CD4-positive, alpha-beta T cell treated with Interleukin-2 at 100 ng/mL for 4 hours (primary cell): ENCODE measurements around the gene PTGIR.
A peak's percentile ranks its signal among the peaks of the same experiment; 100 is the strongest.
"Not testable (repeated sequence)": the region's sequence is repeated elsewhere in the genome, so short reads cannot be mapped to it uniquely, and the experiment has no call there.

Source experiments
- DNase-seq: peaks from one replicate; pipeline ENCODE4 v3.0.0-alpha.2; 2020; ENCODE audit warnings: low spot score

Gene PTGIR

GRCh38 chr19:46637224-46637623 lies 12.3 kb upstream of the PTGIR start:
- no peak for DNase-seq

DNA sequence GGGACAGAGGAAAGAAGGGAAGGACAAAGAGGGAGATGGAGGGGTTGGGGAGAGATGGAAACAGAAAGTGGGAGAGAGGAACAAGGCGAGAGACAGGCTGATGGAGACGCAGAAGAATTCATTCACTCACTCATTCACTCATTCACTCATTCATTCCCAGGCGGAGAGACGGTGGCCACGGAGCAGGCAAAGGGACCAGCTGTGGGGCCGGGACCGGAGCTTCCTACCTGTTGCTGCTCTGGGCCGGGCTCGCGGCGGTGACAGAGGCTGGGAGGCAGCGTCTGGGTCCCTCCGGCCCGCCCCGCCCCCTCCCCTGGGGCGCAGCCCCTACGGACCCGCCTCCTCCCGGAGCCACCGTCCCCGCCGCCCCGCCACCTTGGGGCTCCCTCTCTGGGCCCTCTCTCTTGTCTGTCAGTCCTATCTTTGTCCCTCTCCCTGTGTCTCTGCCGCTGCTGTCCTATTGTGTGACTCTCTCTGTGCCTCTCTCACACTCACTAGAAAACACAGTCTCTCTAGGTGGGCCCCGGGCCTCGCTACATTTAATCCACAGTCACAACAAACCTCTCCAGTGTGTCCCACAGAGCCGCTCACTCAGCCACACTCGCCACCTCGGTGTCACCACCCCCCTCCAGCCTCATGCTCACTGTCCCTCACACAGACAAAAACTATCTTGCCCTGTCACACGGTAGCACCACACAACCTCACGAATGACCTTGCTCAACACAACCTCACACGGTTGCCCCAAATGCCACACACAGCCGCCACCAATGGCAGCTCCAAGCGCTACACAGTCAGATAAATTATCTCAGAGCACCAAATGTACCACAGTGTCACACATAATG lies 11.3 kb upstream of the PTGIR start, which contains the start of gene GNG8:
TSS of gene GNG8 (minus strand) at position 283 of the 842 bp plus-strand sequence. CDS start 1,520 bp downstream, outside the sequence.
- DNase-seq = no peak

GRCh38 chr19:46634656-46635218 lies 9.8 kb upstream of the PTGIR start:
- DNase-seq = no peak

GRCh38 chr19:46634045-46634655 lies 9.3 kb upstream of the PTGIR start:
- DNase-seq = peak; percentile 93

- no peak for DNase-seq
These were observed 8.2 kb upstream of the PTGIR start for GRCh38 chr19:46633130-46633529.

GRCh38 chr19:46631481-46631880 lies 6.6 kb upstream of the PTGIR start:
- no peak for DNase-seq

- no peak for DNase-seq
These were observed 5.8 kb upstream of the PTGIR start for GRCh38 chr19:46630586-46631205.

DNA sequence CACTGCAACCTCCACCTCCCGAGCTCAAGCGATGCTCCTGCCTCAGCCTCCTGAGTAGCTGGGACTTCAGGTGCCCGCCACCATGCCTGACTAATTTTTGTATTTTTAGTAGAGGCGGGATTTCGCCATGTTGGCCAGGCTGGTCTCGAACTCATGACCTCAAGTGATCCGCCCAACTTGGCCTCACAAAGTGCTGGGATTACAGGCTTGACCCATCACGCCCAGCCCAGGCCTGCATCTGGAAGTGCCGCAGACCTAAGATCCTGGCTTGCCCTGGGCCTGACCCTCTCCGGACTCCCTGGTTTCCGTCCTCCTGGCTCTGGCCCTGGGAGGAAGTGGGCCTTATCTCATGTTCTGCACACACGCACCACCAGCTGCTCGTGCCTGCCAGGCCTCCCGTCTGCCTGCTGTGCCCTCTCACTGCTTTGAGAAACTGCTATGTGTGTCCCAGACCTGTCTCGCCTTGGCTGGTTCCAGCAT lies 4.7 kb upstream of the PTGIR start:
- no peak for DNase-seq

GRCh38 chr19:46628970-46629369 lies 4.1 kb upstream of the PTGIR start:
- not testable (repeated sequence) for DNase-seq

DNA sequence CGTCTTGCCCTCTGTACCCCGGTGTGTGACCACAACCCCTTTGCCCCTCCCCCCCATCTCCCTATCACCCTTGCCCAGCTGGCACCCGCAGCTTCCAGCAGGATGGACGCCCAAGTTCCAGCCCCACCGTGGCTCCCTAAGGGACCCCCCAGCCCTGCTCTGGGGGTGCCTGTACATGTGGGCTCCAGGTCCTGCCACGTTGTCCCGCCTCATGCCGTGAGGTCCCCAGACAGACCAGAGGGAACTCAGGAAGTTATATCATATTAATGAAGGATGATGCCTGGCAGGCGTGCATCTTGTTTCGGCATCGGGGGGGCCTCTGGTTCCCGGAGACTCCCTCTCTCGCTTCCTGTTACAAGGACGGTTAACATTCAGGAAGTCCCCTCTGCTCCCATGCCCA lies 1.6 kb upstream of the PTGIR start:
- DNase-seq = no peak

DNA sequence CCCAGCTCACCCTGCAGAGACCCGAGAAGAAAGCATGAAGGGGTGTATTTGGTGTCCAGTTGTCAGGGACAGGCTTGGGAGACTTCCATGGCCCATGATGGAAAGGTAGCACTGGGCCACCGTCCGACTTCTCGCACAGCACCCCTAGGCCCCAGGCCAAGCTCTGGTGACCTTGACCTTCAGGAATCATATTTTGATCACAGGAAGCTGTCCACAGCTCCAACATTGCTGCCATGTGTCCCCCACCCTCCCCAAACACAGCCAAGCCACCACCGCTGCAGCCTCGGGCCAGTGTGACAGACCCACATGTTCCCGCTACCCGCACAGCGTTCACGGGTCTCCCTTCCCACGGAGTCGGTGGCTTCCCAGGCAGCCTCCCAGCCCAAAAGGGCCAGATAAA lies 842 bp upstream of the PTGIR start:
- DNase-seq = no peak

GRCh38 chr19:46623915-46624502 lies 880 bp downstream of the PTGIR start:
- DNase-seq = no peak

GRCh38 chr19:46622118-46622446 lies 2.8 kb downstream of the PTGIR start:
- no peak for DNase-seq

DNA sequence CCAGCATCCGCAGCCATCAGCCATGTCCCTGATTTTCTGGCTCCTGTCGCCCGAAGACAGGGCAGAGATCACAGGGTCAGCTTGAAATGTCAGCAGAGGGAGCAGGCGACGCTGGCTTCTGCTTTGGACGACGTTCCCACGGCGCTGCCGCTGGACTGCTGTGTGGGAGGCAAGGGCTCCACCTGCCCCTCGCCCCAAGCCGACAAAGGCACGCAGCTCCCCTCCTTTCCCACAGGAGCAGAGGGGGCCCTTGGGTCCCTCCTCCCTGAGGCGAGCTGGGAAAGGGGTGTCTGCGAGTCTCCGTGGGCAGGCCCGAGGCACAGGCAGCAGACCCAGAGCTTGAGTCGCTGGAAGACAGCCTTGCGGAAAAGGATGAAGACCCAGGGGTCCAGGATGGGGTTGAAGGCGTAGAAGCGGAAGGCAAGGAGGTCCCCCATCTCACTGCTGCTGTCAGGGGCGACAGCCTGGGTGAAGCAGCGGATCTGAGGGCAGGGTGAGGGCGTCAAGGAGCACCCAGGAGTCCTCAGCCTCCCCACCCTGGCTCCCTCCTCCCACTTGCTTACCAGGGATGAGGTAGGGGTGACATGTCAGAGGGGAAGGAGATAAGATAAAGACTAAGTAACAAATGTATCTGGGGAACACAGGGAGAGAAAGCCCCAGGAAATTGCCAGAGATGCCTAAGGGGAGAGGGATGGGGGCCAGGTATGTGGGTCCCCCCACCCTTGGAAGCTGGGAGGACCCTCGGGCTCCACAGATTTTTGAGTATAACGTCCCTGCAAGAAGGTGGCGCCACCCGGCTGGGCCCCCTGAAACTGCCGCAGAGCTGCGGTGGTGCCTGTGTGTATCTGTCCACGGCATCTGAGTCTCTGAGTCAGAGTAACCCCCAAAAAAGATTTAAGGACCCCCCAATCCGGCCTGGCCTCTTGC lies 3.4 kb downstream of the PTGIR start:
- DNase-seq = no peak

DNA sequence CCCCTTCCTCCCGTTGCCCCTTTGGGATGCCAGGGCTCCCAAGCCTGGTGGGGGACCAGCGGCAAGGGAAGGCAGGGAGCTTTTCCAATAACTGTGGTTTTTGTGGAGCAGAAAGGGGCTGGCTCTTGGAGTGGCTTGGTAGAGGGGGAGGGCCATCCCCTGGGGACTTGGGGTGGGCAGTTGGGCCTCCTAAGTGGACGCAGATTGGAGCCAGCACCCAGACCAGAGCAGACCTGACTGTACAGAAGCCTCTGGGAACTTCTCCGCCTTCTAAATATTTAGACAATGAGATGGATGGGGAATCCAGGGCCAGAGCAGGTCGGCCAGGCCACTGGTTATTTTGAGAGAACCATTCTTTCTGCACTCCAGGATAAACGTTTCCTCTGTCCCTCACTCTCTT lies 4.2 kb downstream of the PTGIR start:
- no peak for DNase-seq

- DNase-seq = no peak
These were observed 4.6 kb downstream of the PTGIR start for GRCh38 chr19:46620267-46620666.

DNA sequence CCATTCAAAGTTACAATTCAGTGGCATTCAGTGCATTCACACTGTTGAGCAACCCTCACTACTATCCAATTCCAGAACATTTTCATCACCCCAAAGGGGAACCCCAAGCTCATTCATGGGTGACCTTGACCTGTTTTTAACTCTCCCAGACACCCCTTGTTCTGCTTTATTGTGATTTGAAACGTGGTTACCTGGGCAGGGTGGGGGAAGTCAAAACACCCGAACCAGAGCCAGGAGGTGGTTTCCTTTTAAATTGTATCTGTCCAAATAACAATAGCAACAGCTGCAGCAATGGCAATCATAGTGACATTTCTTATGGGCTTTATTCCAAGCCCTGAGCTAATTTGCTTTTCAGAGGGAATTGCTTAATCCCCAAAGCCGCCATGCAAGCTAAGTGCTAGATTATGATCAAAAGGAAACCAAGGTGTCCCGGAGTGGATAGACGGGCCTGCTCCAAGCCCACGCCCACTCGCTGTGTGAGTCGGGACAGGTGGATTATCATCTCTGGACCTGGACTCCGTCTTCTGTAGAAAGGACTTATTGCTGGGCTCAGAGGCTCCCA lies 6.1 kb downstream of the PTGIR start:
- peak; percentile 48 for DNase-seq

- DNase-seq = no peak
These were observed 7.3 kb downstream of the PTGIR start for GRCh38 chr19:46617601-46618000.

DNA sequence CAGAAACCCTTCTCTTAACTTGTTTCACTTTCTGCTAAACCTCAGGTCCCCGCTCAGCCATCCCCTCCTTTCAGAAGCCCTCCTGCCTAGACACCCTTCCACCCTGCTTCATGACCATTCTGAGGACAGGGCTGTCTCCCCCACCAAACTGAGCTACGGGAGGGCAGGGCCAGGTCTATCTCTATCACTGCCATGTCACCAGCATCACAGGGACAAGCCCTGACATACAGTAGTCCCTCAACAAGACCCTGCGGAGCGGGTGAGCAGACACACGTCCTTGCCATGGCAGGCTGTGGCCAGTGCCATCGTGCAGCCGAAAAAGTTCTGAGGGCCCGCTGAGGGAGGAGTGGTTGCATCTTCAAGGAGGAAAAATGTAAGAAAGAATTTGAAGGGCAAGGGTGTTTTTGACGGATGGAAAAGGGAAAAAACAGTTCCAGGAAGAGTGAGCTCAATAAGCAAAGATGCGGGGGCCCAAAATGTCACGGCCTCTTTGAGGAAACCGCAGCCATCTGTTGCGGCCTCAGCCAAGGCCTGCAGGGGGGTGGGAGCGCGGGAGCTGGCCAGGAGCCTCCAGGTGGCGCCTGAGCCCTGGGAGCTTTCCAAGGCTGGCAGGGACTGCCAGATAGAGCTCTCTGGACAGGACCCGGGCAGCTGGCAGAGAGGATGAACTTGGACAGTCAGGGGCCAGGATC lies 8.1 kb downstream of the PTGIR start:
- DNase-seq = peak; percentile 47

GRCh38 chr19:46615966-46616365 lies 8.9 kb downstream of the PTGIR start:
- no peak for DNase-seq
